GM19025 (cell line): Measurements from ENCODE around the gene ZC3H6.
"Not testable (repeated sequence)": the region's sequence is repeated elsewhere in the genome, so short reads cannot be mapped to it uniquely, and the experiment has no call there.

ENCODE experiments used
- ATAC-seq: cut with Tn5 transposase; IDR thresholded peaks from one replicate; pipeline ENCODE4 v1.9.1; 2021; ENCODE audit warnings: mild to moderate bottlenecking, low read depth, moderate library complexity; ENCODE audit not compliant: unreplicated experiment

Gene ZC3H6

GRCh38 chr2:112318515-112318914 lies 43.1 kb downstream of the ZC3H6 start:
- no peak for ATAC-seq

- ATAC-seq: no peak
Observed at GRCh38 chr2:112321375-112322320, 46.3 kb downstream of the ZC3H6 start.

- ATAC-seq: no peak
Observed at GRCh38 chr2:112322919-112323318, 47.5 kb downstream of the ZC3H6 start.

GRCh38 chr2:112332123-112332696 lies 56.8 kb downstream of the ZC3H6 start:
- ATAC-seq: no peak

- no peak for ATAC-seq
Observed at GRCh38 chr2:112335600-112335999, 60.2 kb downstream of the ZC3H6 start.

- ATAC-seq: no peak
Observed at GRCh38 chr2:112339986-112340385, 64.6 kb downstream of the ZC3H6 start.

- no peak for ATAC-seq
Observed at GRCh38 chr2:112340475-112341267, 65.3 kb downstream of the ZC3H6 start.

GRCh38 chr2:112342067-112342550 lies 66.7 kb downstream of the ZC3H6 start:
- no peak for ATAC-seq

- no peak for ATAC-seq
Observed at GRCh38 chr2:112343827-112344585, 68.6 kb downstream of the ZC3H6 start.

- ATAC-seq: no peak
Observed at GRCh38 chr2:112345030-112346027, 69.9 kb downstream of the ZC3H6 start.

- ATAC-seq: not testable (repeated sequence)
Observed at GRCh38 chr2:112352292-112352691, 76.9 kb downstream of the ZC3H6 start.

- not testable (repeated sequence) for ATAC-seq
Observed at GRCh38 chr2:112352809-112353603, 77.6 kb downstream of the ZC3H6 start.

- ATAC-seq: not testable (repeated sequence)
Observed at GRCh38 chr2:112354335-112354734, 78.9 kb downstream of the ZC3H6 start.

GRCh38 chr2:112360055-112360454 lies 84.7 kb downstream of the ZC3H6 start:
- ATAC-seq: not testable (repeated sequence)
